ENCODE measurements around the gene UTF1. TPM values are rescaled to one million over a fixed set of nuclear protein-coding genes. Genes with fewer than 3 reads are reported as not detected.

The UTF1 gene
- total RNA-seq, 2 donors from 2014 or later, result not detected

GRCh38 chr10:133272964-133273420, 43.0 kb downstream of the UTF1 start:
- Mint-ChIP-seq H3K36me3 (ENCODE audit: low read depth) (peaks cover 56% of the 10 kb centered on the region), H3K27ac (no peak overlapping the region), H3K27me3 (no peaks in the 10 kb centered on the region), H3K9me3 (no peaks in the 10 kb centered on the region), H3K4me1 (peaks cover under 1% of the 10 kb centered on the region), H3K4me3 (no peak overlapping the region)
- ATAC-seq (replicated peaks), result no peak

GRCh38 chr10:133273534-133274143, 43.6 kb downstream of the UTF1 start:
- Mint-ChIP-seq H3K36me3 (ENCODE audit: low read depth) (peaks cover 61% of the 10 kb centered on the region), H3K4me1 (peaks cover 7% of the 10 kb centered on the region), H3K9me3 (no peaks in the 10 kb centered on the region), H3K27me3 (no peaks in the 10 kb centered on the region), H3K27ac (no peak overlapping the region), H3K4me3 (no peak overlapping the region)
- ATAC-seq (replicated peaks), result no peak

GRCh38 chr10:133274751-133275683, 45.0 kb downstream of the UTF1 start:
- Mint-ChIP-seq H3K4me3 (peak overlapping the region; percentile 90), H3K27ac (peak overlapping the region; percentile 91), H3K36me3 (ENCODE audit: low read depth) (peaks cover 60% of the 10 kb centered on the region), H3K4me1 (peaks cover 9% of the 10 kb centered on the region), H3K27me3 (no peaks in the 10 kb centered on the region), H3K9me3 (no peaks in the 10 kb centered on the region)
- ATAC-seq (replicated peaks), result peak; percentile 65

- Mint-ChIP-seq H3K4me3 (peak overlapping the region; percentile 90), H3K27ac (peak overlapping the region; percentile 91), H3K27me3 (no peaks in the 10 kb centered on the region), H3K36me3 (ENCODE audit: low read depth) (peaks cover 53% of the 10 kb centered on the region), H3K9me3 (no peaks in the 10 kb centered on the region), H3K4me1 (peaks cover 9% of the 10 kb centered on the region)
- ATAC-seq (replicated peaks), result peak; percentile 27
Observed at GRCh38 chr10:133275684-133276092, 45.7 kb downstream of the UTF1 start.

GRCh38 chr10:133276100-133276434, 46.0 kb downstream of the UTF1 start:
- ATAC-seq (replicated peaks), result no peak

DNA sequence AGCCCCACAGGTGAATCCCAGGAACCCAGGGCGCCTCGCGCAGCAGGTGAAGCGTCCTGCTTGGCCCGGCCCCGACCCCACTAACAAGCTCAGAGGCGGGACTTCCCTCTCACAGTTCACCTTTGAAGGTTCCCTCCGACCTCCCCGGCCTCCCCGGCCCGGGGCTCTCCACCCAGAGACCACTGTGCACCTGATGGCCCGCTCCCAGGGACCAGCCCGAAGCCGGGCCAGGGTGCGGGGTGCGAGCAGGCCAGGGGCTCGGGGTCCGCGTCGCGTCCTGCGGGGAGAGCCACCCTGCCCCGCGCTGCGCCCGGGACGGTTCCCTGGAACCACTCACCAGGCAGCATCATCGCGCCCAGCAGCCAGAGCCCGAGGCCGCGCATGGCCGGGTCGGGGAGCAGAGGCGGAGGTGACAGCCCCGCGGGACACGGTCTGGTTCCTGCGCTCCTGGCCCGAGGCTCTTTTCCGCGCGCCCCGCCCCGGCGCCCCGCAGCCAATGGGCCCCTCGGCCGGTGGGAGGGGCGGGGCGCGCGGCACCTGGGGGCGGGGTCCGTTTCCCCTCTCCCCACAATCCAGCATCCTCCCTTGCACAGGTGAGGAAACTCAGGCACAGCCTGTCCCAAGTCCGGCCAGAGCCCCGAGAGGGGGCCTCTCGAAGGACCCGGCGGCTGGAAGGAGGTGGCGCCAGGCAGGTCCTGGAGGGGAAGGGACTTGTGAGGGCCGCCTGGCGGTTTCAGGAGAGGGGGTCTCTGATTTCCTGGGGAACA, 46.6 kb downstream of the UTF1 start, which contains the start of gene ADAM8:
Gene ADAM8, minus strand, starts transcription at position 434 of the 767 bp plus-strand sequence. Its CDS starts 51 bp downstream, at position 383.
- H3K9me3 Mint-ChIP-seq, result no peaks in the 10 kb centered on the region
- ATAC-seq (replicated peaks), result peak; percentile 61
- no peaks in the 10 kb centered on the region for H3K27me3 Mint-ChIP-seq
- peaks cover 9% of the 10 kb centered on the region for H3K4me1 Mint-ChIP-seq
- H3K36me3 Mint-ChIP-seq (ENCODE audit: low read depth), result peaks cover 44% of the 10 kb centered on the region
- peak within 1 kb of the TSS; percentile 90 for H3K4me3 Mint-ChIP-seq
- peak within 1 kb of the TSS; percentile 91 for H3K27ac Mint-ChIP-seq

More at GRCh38 chr10:133276100-133276434, 46.0 kb downstream of the UTF1 start:
- peaks cover 9% of the 10 kb centered on the region for H3K4me1 Mint-ChIP-seq
- H3K4me3 Mint-ChIP-seq, result peak overlapping the region; percentile 90
- peak overlapping the region; percentile 91 for H3K27ac Mint-ChIP-seq
- H3K36me3 Mint-ChIP-seq (ENCODE audit: low read depth), result peaks cover 49% of the 10 kb centered on the region
- H3K9me3 Mint-ChIP-seq, result no peaks in the 10 kb centered on the region
- no peaks in the 10 kb centered on the region for H3K27me3 Mint-ChIP-seq

- ATAC-seq (replicated peaks), result no peak
- peaks cover 35% of the 10 kb centered on the region for H3K36me3 Mint-ChIP-seq (ENCODE audit: low read depth)
- H3K4me3 Mint-ChIP-seq, result peak overlapping the region; percentile 75
- H3K27me3 Mint-ChIP-seq, result no peaks in the 10 kb centered on the region
- peak overlapping the region; percentile 81 for H3K27ac Mint-ChIP-seq
- no peaks in the 10 kb centered on the region for H3K9me3 Mint-ChIP-seq
- peaks cover 9% of the 10 kb centered on the region for H3K4me1 Mint-ChIP-seq
Observed at GRCh38 chr10:133277277-133277992, 47.4 kb downstream of the UTF1 start.

GRCh38 chr10:133277993-133278576, 48.1 kb downstream of the UTF1 start:
- H3K4me1 Mint-ChIP-seq, result peaks cover 9% of the 10 kb centered on the region
- no peaks in the 10 kb centered on the region for H3K27me3 Mint-ChIP-seq
- peaks cover 30% of the 10 kb centered on the region for H3K36me3 Mint-ChIP-seq (ENCODE audit: low read depth)
- ATAC-seq (replicated peaks), result no peak
- H3K9me3 Mint-ChIP-seq, result no peaks in the 10 kb centered on the region
- peak overlapping the region; percentile 75 for H3K4me3 Mint-ChIP-seq
- H3K27ac Mint-ChIP-seq, result peak overlapping the region; percentile 81

- Mint-ChIP-seq H3K27me3 (no peaks in the 10 kb centered on the region), H3K9me3 (no peaks in the 10 kb centered on the region), H3K4me3 (peak overlapping the region; percentile 75), H3K4me1 (peaks cover 9% of the 10 kb centered on the region), H3K27ac (peak overlapping the region; percentile 81), H3K36me3 (ENCODE audit: low read depth) (peaks cover 32% of the 10 kb centered on the region)
- ATAC-seq (replicated peaks), result peak; percentile 60
Observed at GRCh38 chr10:133278577-133279265, 48.7 kb downstream of the UTF1 start.

- Mint-ChIP-seq H3K27me3 (no peaks in the 10 kb centered on the region), H3K9me3 (no peaks in the 10 kb centered on the region), H3K27ac (no peak overlapping the region), H3K36me3 (ENCODE audit: low read depth) (peaks cover 39% of the 10 kb centered on the region), H3K4me3 (no peak overlapping the region), H3K4me1 (peaks cover 9% of the 10 kb centered on the region)
- ATAC-seq (replicated peaks), result no peak
Observed at GRCh38 chr10:133279326-133280226, 49.6 kb downstream of the UTF1 start.

DNA sequence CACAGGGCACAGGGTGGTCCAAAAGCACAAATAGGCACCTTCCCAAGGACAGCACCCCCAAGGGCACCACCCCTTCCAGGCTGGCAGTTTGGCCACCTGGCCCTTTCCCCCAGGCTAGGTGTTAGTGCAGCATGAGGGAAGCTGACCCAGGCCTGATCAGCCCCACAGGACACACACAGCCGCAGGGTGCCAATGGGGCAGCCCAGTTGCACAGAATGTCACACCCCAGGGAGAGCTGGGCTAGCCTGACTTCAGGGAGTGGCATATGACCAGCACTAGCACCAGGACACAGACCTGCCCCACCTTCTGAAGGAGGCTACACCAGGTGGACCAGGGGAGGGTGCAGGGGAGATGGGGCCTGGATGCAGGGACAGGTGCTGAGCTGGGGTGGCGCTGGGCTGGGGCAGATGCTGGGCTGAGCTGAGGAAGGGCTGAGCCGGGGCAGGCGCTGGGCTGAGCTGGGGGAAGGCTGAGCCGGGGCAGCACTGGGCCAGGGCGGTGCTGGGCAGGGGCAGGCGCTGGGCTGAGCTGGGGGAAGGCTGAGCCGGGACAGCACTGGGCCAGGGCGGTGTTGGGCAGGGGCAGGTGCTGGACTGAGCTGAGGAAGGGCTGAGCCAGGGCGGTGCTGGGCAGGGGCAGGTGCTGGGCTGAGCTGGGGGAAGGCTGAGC, 50.5 kb downstream of the UTF1 start:
- no peaks in the 10 kb centered on the region for H3K27me3 Mint-ChIP-seq
- H3K36me3 Mint-ChIP-seq (ENCODE audit: low read depth), result peaks cover 39% of the 10 kb centered on the region
- peaks cover 9% of the 10 kb centered on the region for H3K4me1 Mint-ChIP-seq
- no peak for ATAC-seq (replicated peaks)
- no peak overlapping the region for H3K4me3 Mint-ChIP-seq
- no peak overlapping the region for H3K27ac Mint-ChIP-seq
- H3K9me3 Mint-ChIP-seq, result no peaks in the 10 kb centered on the region

DNA sequence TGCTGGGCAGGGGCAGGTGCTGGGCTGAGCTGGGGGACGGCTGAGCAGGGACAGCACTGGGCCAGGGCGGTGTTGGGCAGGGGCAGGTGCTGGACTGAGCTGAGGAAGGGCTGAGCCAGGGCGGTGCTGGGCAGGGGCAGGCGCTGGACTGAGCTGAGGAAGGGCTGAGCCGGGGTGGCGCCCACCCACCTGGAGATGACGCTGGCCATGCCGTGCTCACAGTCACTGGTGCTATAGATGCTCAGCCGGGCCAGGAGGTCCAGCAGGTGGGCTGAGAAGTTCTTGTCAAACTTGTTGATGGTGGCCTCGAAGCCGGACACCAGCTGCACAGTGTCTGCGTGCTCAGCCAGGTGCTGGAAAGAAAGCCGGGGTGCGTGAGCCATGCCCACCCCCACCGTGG, 51.1 kb downstream of the UTF1 start:
- Mint-ChIP-seq H3K4me3 (no peak overlapping the region), H3K27ac (no peak overlapping the region), H3K4me1 (peaks cover 14% of the 10 kb centered on the region), H3K36me3 (ENCODE audit: low read depth) (peaks cover 39% of the 10 kb centered on the region), H3K9me3 (no peaks in the 10 kb centered on the region), H3K27me3 (no peaks in the 10 kb centered on the region)
- ATAC-seq (replicated peaks), result no peak
